Fibroblast of skin of left quadriceps (primary cell): ENCODE data around the gene PABPC3.

Experiments
- DNase-seq, 2 experiments: peaks; one replicate each; pipeline ENCODE4 v3.0.0-alpha.2; 2013; ENCODE audit warnings: low read depth in 2 of 2

The PABPC3 gene

DNA sequence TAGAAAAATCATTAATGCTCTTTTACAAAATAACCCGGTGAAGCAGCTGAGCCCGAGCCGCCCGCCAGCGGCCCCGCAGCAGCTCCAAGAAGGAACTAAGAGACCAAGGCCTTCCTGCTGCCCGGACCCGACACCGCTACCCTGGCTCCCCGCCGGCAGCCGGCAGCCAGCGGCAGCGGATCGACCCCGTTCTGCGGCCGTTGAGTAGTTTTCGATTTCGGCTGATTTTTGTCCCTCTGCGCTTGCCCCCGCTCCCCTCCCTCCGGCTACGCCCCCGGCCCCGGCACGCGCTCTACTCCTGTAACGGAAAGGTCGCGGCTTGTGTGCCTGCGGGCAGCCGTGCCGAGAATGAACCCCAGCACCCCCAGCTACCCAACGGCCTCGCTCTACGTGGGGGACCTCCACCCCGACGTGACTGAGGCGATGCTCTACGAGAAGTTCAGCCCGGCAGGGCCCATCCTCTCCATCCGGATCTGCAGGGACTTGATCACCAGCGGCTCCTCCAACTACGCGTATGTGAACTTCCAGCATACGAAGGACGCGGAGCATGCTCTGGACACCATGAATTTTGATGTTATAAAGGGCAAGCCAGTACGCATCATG, at the start of gene PABPC3:
TSS of gene PABPC3 (plus strand) at position 286 of the 603 bp plus-strand sequence. CDS start at position 349, 63 bp downstream.
- no peak for DNase-seq

DNA sequence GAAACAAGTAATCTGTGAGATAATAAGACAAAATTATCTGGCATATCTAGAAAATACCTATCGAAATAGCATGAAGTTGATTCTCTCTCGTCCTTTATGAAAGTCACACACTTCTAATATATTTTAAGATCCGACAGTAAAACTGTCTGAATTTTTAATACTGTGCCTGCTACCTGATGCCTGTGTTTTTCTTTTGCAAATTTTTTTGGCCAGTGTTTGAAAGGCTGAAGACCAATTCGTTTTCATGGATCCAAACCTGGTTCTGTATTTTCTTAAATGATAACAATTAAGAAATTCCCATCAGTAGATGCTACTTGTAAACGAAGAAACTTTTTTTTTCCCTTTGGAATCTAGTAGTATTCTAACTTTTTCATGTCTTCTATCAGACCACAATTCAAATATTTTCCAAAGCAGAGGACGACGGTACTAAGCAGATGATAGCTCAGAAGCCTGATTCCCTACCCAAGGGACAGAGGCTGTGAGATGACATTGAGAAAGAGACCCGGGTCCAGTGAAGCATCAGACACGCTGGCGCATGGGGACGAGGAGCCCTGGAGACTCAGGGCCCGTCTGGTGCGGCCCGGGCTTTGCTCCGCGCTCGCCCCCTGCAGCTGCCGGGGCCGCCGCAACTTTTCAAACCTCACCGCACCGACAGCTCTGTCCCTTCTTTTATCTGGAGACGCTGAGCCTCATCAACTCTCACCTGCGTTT, 49.5 kb upstream of the PABPC3 start:
- no peak for DNase-seq

DNA sequence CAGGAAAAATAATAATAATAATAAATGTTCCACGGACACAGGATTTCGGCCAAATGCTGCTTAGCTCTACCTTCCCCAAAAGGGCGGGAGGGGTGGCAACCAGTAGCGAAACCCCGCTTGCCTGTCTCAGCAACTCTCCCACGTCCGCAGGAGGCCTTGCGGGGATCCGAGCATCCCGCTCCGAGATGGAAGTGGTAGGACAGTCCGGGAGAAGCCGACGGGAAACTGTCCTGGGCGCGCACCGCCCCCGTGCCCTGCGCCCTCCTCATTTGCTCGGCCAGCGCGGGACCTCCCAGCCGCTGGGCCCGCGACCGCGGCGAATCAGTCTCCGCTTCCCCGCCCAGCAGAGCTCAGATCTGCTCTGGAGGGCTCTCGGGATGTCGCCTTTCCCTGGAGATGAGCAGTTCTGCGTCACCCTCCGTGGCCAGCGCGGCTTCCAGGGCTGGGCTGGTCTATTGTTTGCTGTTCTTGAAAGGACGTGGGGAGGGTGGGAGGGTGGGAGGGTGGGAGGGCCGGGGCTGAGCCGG, 48.9 kb upstream of the PABPC3 start:
- no peak for DNase-seq

DNA sequence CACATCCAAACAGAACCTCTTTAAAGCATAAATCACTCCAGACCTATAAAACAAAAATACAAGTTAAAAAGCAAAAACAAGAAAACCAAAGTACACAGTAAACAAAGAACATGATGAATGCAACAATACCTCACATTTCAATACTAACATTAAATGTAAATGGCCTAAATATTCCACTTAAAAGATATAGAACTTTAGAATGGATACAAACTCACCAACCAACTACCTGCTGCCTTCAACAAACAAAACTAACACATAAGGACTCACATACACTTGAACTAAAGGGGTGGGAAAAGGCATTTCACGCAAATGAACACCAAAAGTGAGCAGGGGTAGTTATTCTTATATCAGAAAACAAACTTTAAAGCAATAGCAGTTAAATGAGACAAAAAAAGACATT, 44.9 kb upstream of the PABPC3 start:
- no peak for DNase-seq

DNA sequence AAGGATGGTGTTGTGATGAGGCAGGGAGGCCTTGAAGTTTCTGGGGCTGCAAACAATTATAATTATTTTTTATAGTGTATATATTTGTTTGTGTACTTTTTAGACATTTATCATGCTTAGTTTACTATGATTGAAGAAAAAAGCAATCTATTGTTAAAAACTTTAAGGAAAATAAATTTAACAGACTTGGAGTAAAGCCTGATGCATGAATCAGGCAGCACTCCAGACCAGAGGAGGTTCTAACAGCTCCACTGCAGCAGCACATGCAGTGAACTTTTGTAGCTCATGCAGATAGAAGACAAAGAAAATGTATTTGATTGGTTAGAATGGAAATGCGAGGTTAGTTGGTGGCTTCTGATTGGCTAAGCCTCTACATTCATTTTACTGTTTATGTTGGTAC, 36.8 kb upstream of the PABPC3 start:
- DNase-seq = no peak

DNA sequence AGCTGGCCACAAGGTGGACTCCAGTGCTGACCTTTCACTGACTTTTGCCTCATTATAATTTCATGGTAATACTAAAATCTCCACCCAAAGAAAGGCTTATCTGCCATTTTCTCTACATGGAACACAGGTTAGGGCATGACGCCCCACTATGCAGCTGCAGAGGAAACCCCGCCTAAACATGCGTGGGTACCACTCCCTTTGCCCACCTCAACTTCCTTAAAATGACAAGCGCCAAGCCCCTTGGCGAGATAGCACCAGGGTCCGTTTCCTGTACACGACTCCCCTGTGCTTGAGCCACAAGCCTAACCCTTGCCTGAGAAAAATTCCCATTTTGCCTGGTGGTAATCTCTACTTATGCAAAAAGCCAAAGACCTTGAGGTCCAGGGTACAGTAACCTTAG, 36.0 kb upstream of the PABPC3 start:
- no peak for DNase-seq

DNA sequence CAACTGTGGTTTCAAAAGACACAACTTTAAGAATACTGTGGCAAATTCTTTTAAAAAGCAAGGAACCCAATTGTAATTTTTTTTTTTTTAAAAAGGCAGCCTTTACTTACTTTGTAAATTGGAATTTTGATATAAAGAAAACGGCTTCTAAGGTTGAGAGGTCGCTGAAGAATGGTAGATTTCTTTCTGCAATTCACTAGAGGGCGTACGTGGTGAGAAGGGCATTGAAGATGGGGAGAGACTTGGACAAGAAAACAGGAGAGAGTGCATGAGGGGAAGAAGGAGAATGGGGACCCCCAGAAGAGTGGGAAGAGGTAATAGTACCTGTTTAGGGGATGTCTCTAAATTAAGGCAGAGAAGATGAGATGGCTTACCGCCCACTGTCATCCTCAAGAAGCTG, 33.5 kb upstream of the PABPC3 start:
- DNase-seq = no peak

DNA sequence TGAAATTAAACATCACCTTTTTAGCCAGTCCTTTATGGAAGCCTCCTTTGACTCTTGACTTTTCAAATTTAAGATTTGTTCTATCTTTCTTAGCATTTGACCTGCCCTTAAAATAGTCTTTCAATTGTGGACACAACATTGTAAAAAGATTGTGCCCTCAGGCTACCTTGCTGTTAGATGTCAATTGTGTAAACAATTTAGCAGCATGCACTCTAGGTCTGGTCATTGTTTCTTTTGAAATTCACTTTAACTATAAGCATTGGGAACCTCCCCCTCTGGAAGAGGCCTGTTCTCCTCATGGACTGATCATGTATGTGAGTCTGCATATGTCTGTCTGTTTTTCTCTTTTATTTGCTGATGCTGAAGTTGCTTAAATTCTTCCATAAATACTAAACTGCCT, 31.5 kb upstream of the PABPC3 start:
- DNase-seq = no peak

DNA sequence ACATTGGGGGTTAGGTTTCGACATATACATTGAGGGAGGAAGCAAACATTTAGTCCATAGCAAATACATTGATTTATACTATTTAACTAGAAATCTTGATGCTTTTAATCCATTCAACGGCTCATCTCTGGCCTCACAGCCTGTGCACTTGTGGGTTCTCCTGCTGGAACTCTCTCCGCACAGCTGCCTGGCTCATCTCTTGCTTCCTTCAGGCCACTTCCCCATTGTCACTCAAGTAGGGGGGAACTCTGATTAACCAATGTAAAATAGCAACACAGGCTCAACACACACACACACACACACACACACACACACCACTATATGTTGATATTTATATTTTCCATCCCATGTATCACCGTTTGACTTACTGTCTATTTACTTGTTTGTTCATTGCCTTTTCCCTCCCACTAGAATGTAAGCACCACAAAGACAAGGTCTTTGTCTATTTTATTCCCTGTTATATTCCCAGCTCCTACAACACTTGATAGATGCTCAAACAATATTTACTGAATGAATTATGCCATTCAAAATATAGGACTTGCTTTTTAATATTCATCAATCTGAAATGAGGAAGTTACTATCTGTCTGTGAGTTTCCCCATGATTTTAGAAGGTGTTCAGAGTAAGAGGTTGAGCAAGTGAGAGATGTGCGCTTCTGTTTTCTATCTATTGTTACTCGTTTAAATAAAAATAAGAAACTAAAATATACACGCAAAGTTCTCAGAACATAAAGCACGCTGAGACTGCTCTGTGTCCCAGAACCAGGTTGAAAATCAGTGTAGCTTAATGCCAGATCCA, 29.8 kb upstream of the PABPC3 start:
- DNase-seq = no peak

DNA sequence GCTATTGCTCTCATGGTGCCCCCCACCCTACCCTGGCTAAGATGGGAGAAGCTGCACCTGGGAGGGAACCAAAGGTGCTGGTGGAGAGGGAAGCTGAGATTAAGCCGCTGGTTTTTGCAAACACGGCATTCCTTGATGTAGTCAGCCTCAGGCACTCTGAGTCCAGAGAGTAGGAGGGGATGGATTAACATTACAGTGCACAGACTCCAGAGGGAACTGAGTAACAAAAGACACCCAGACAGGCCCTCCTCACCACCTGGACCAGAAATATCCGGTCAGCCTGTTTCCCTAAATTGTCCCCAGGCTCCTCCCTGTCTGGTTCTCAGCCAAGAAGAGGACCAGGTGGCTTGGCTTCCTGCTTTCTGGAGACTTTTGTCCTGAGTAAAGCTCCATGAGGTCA, 28.9 kb upstream of the PABPC3 start:
- no peak for DNase-seq

DNA sequence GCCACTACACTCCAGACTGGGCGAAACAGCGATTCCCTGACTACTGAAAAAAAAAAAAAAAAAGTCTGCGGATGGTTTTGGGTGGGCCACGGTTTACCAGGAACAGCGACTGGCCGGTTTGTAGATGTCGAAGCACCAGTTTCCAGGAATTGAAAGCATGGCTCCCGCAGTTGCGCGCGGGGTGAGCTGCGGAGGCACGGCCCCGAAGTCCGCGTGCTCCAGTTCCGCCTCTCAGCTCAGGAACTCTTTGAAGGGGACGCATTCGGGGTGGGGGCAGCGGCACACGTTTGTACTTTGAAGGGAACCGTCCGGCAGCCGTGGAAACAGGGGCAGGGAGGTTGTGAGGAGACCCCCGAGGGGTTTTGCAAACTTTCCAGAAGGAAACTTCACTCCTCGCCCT, 27.1 kb upstream of the PABPC3 start:
- DNase-seq = no peak

DNA sequence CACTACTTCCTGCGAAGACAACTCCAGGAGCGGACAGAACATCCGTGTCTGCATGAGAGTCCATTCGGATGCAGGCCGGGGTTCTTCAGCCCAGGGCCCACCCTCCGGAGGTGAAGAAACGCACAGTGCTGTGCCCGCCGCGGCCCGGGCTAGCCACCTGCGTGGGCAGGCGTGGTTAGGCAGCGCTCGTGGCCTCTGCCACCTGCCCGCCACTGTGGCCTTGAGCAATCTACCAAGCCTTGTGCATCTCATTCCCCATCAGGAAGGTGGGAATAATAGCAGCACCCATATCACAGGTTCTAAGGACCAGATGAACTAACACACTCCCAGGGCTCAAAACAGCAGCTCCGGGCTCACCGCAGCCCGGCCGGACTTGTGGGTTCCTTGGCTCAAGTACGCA, 26.7 kb upstream of the PABPC3 start:
- DNase-seq = no peak

DNA sequence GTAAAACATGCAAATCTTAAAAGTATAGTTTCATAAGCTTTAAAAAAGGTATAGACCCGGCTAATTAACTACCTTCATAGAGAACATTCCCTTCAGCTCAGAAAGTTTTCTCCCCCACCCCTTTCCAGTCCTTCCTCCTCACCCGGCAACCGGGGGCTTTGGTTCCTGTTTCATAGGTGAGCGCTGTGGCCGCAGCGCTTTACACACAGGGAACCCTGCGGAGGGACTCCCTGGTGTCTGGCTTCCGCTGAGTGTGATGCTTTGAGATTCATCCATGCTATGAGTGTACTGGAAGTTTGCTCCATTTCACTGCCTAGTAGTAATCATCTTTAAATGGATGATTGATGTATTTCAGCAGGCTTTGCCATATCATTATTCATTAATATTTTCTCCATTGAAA, 26.0 kb upstream of the PABPC3 start:
- no peak for DNase-seq

DNA sequence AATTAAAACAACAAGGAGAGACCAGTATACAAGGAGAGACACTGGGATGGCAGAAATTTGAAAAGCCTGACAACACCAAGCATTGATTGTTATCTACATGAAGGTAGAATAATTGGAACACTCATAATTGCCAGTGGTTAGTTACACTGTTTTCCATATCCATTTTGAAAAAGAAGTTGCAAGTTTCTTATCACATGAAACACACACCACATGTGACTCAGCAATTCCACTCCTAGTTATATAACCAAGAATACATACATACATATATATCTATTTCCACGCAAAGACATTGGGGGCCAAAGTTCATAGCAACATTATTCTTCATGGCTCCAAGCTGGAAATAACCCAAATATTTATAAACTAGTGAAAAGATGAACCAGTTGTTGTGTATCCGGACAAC, 15.2 kb upstream of the PABPC3 start:
- no peak for DNase-seq

DNA sequence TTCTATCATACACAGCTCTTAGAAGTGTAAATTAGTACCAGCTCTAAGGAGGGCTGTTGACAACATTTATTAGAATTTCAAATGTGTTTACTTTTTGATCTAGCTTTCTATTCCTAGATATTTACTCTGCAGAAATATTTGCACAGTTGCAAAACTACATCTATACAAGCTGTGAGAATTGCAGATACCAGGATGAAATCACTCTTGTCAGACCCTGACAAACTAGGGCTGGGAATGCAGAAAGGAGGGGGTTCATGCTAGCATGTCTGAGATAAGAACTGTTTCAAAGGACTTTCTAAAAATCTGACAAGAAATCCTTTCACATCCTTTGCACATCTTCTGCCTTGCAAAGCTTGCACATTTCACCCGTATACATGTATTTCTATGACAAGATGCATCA, 11.8 kb upstream of the PABPC3 start:
- no peak for DNase-seq

DNA sequence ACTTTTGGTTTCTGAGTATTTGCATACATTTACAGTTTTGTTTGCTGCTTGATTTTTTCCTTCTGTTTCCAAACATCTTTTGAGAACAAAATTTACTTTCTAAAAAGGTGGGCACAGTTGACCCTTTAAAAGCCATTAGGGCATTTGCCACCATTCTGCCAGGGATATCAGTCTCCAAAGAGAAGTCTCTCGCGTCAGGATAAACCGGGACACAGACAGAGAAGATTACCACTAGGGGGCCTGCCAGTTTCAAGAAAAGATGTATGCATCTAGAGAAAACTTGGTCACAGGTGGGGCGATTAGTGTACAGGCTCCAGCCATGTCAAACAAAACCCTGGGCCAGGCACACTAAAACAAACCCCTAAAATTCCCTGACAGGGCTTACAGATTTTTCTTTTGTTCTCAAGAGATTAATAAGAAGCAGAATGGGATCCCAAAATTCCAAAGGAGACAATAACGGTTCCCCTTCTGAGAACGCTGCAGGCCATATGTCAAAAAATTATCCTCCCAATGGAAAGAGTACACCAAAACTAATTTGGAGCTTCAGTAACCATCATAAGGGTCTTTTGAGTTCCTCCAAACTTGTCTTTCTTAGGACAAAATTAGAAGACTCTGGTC, 10.7 kb upstream of the PABPC3 start:
- DNase-seq = peak; percentile 1

DNA sequence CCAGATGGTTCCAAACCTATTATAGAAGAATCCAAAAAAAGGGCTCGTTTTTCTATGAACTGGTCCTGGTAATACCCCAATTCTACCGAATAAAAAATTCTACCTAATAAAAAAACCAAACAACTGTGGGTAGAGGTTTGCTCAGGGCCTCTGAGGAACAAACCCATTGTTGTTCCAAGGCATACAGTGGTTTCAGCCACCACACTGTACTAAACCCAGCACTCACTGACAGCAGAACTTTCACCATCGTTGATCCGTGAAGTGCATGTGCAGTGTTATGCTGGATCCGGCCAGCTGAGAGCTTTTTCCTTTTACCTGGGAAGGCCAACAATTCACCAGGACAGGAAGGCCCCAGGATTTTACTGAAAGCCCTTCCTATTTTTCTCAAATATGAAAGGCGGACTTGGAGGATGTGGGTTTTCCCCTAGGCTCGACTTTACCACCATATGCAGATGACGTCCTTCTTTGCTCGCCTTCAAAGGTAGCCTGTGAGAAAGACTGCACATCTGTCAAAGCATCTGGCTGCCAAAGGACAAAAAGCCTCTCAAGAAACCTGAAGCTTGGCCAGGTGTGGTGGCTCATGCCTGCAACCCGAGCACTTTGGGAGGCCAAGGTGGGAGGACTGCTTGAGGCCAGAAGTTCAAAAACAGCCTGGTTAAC, 7.2 kb upstream of the PABPC3 start:
- no peak for DNase-seq

DNA sequence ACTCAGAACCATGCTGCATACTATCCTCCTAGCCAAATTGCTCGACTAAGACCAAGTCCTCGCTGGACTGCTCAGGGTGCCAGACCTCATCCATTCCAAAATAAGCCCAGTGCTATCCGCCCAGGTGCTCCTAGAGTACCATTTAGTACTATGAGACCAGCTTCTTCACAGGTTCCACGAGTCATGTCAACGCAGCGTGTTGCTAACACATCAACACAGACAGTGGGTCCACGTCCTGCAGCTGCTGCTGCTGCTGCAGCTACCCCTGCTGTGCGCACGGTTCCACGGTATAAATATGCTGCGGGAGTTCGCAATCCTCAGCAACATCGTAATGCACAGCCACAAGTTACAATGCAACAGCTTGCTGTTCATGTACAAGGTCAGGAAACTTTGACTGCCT, 1.5 kb downstream of the PABPC3 start:
- no peak for DNase-seq

DNA sequence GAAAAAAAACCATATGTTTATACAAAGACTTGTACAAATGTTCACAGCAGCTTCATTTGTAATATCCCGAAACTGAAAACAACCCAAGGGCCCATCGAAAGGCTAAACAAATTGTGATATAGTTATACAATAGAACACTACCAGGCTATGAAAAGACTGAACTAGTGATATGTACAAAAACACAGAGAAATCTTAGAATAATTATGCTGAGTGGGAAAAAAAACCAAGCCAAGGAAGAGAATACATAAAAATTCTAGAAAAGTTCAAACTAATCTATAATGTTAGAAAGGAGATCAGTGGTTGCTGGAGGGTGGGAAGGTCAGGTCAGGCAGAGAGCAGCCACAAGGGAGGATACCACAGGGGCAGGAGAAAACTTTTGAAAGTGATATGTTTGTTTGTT, 7.8 kb downstream of the PABPC3 start:
- DNase-seq = no peak

DNA sequence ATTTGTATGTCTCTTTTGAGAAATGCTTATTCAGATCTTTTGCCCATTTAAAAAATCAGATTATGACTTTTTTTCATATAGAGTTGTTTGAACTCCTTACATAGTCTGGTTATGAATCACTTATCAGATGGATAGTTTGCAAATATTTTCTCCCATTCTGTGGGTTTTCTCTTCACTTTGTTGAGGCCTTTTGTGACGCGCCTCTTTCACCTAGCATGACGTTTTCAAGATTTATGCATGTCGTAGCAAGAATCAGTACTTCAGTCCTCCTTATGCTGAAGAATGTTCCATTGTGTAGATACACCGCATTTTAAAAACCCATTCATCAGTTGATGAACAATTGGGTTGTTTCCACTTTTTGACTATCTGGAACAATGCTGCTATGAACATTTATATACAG, 13.4 kb downstream of the PABPC3 start:
- no peak for DNase-seq

DNA sequence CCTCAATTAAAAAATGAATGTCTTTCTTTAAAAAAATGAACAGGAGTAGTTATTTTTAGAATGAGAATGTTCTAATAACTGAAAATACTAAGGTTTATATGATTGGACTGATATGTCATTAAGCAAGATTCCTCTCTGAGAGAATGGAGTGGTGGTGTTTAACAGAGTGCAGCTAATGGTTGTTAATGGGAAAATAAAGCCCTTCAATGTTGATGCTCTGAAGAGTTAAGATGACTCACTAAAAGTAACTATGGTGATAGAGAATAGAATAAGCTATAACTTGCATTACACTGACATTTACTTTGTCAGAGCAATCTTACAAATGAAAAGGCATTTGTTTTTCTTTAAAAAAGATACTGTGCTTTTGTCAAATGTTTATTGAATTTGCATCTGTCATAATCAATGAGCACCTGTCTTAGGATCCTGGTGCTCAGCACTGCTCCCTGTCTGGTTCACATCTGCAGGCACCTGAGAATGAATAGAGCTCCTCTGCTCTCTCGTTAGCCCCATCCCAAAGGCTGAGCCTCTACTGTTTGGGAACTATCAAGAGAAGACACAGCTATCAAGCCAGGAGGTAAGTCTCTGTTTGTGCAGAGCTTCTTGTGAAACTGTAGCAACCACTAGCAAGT, 15.1 kb downstream of the PABPC3 start:
- DNase-seq = no peak
